Neural cell (in vitro differentiated cells): ENCODE data around the gene NXF1. TPM values are rescaled to one million over a fixed set of nuclear protein-coding genes. Genes with fewer than 3 reads are reported as not detected.

Experiments
- H2AFZ ChIP-seq: fragments of 200-600, 300-800 bp; sonication (generic), shearing (Covaris generic); 2 replicates; pipeline ENCODE4 v1.6.0; 2014; ENCODE audit warnings: low read depth, mild to moderate bottlenecking, antibody characterized with exemption, low read length, moderate library complexity
- H3F3A ChIP-seq: fragments of 200-600 bp; shearing (Covaris generic); 2 replicates; pipeline ENCODE4 v1.6.1; 2016; ENCODE audit warnings: mild to moderate bottlenecking, moderate library complexity, mixed read lengths, antibody characterized with exemption, low read length; ENCODE audit not compliant: insufficient read depth, poor library complexity, severe bottlenecking
- H3K27ac ChIP-seq: fragments of 200-600, 300-800 bp; sonication (generic), shearing (Covaris generic); 2 replicates; pipeline ENCODE4 v1.5.1; 2014; ENCODE audit warnings: mild to moderate bottlenecking, low read length, moderate library complexity
- H3K27me3 ChIP-seq: fragments of 300-800, 200-600 bp; sonication (generic), shearing (Covaris generic); 2 replicates; pipeline ENCODE4 v1.6.0; 2014; ENCODE audit warnings: mild to moderate bottlenecking, low read depth, low read length, moderate library complexity; ENCODE audit not compliant: insufficient read depth
- H3K36me3 ChIP-seq: fragments of 300-800, 200-600 bp; sonication (generic), shearing (Covaris generic); 2 replicates; pipeline ENCODE4 v1.5.1; 2014; ENCODE audit warnings: mild to moderate bottlenecking, antibody characterized with exemption, low read length, moderate library complexity; ENCODE audit not compliant: insufficient read depth
- H3K4me2 ChIP-seq: fragments of 300-800, 200-600 bp; sonication (generic), shearing (Covaris generic); 2 replicates; pipeline ENCODE4 v1.6.0; 2014; ENCODE audit warnings: mild to moderate bottlenecking, low read length
- H3K4me3 ChIP-seq: fragments of 300-800, 200-600 bp; sonication (generic), shearing (Covaris generic); 2 replicates; pipeline ENCODE4 v1.5.1; 2014; ENCODE audit warnings: mild to moderate bottlenecking, low read length, moderate library complexity
- H3K79me2 ChIP-seq: fragments of 200-600 bp; shearing (Covaris generic); replicated peaks from 2 replicates; pipeline ENCODE4 v1.6.0; 2014; ENCODE audit warnings: mild to moderate bottlenecking, low read length, moderate library complexity; ENCODE audit not compliant: insufficient read depth
- H3K9ac ChIP-seq: fragments of 300-800, 200-600 bp; sonication (generic), shearing (Covaris generic); 2 replicates; pipeline ENCODE4 v1.6.1; 2016; ENCODE audit warnings: mild to moderate bottlenecking, low read length, mixed read lengths
- H3K9me2 ChIP-seq: fragments of 200-600 bp; shearing (Covaris generic); 2 replicates; pipeline ENCODE4 v1.6.1; 2016; ENCODE audit warnings: mild to moderate bottlenecking, low read length, mixed read lengths; ENCODE audit not compliant: insufficient read depth
- H3K9me3 ChIP-seq: fragments of 200-600, 300-800 bp; sonication (generic), shearing (Covaris generic); 2 replicates; pipeline ENCODE4 v1.6.1; 2016; ENCODE audit warnings: mild to moderate bottlenecking, mixed run types, low read length, moderate library complexity, mixed read lengths
- H4K20me1 ChIP-seq: fragments of 200-600 bp; shearing (Covaris generic); 2 replicates; pipeline ENCODE4 v1.6.1; 2016; ENCODE audit warnings: mild to moderate bottlenecking, mixed run types; ENCODE audit not compliant: insufficient read depth
- CTCF ChIP-seq: fragments of 450-650 bp; IDR thresholded peaks from 2 replicates; pipeline ENCODE4 v1.5.1; 2014; ENCODE audit warnings: antibody characterized with exemption, mild to moderate bottlenecking, moderate library complexity; ENCODE audit not compliant: poor library complexity, severe bottlenecking
- EP300 ChIP-seq: fragments of 450-650 bp; conservative IDR thresholded peaks from 2 replicates; pipeline ENCODE4 v1.6.1; 2014; ENCODE audit warnings: antibody characterized with exemption, mild to moderate bottlenecking, moderate library complexity; ENCODE audit not compliant: poor library complexity, severe bottlenecking
- EZH2 ChIP-seq: fragments of 200-600, 300-800 bp; shearing (Covaris generic), sonication (generic); IDR thresholded peaks from 2 replicates; pipeline ENCODE4 v1.6.1; 2014; ENCODE audit warnings: antibody characterized with exemption, low read length, borderline replicate concordance, mild to moderate bottlenecking; ENCODE audit not compliant: insufficient read depth, poor library complexity, severe bottlenecking
- MXI1 ChIP-seq: fragments of 450-650 bp; conservative IDR thresholded peaks from 2 replicates; pipeline ENCODE4 v1.6.1; 2014; ENCODE audit warnings: antibody characterized with exemption, mild to moderate bottlenecking; ENCODE audit not compliant: poor library complexity, severe bottlenecking
- POLR2AphosphoS5 ChIP-seq: IDR thresholded peaks from 2 replicates; pipeline ENCODE4 v1.6.1; 2012
- RAD21 ChIP-seq: fragments of 450-650 bp; conservative IDR thresholded peaks from 2 replicates; pipeline ENCODE4 v1.6.1; 2014; ENCODE audit warnings: antibody characterized with exemption, mild to moderate bottlenecking, moderate library complexity
- REST ChIP-seq: IDR thresholded peaks from 2 replicates; pipeline ENCODE4 v1.6.1; 2012; ENCODE audit warnings: borderline replicate concordance
- SMC3 ChIP-seq: fragments of 450-650 bp; conservative IDR thresholded peaks from 2 replicates; pipeline ENCODE4 v1.6.1; 2014; ENCODE audit warnings: antibody characterized with exemption, mild to moderate bottlenecking, moderate library complexity; ENCODE audit not compliant: poor library complexity
- TAF1 ChIP-seq: IDR thresholded peaks from 2 replicates; pipeline ENCODE4 v1.6.1; 2012; ENCODE audit warnings: low read depth
- polyA plus RNA-seq: library from polyadenylated mRNA; depleted of rRNA; stranded (reverse); fragments of >200 nt; gene quantifications from 2 replicates; pipeline ENCODE4 v1.2.3, GENCODE V29; 2014

NXF1 gene
- polyA plus RNA-seq, 1 donor from 2014 or later, result 26.0 TPM

GRCh38 chr11:62778441-62778840 lies 26.8 kb downstream of the NXF1 start:
- Histone ChIP-seq H3K9ac (no peak overlapping the region), H4K20me1 (no peaks in the 10 kb centered on the region), H3K9me2 (no peaks in the 10 kb centered on the region), H3F3A (no peaks in the 10 kb centered on the region), H3K36me3 (no peaks in the 10 kb centered on the region), H2AFZ (no peak overlapping the region), H3K27me3 (no peaks in the 10 kb centered on the region), H3K27ac (no peak overlapping the region), H3K4me2 (no peak overlapping the region), H3K9me3 (no peaks in the 10 kb centered on the region), H3K79me2 (peaks cover 3% of the 10 kb centered on the region), H3K4me3 (no peak overlapping the region)
- TF ChIP-seq RAD21 (no peak), REST (no peak)

GRCh38 chr11:62777389-62777788 lies 27.9 kb downstream of the NXF1 start:
- Histone ChIP-seq H3K4me3 (no peak overlapping the region), H2AFZ (no peak overlapping the region), H3K79me2 (peaks cover 3% of the 10 kb centered on the region), H3K9me2 (no peaks in the 10 kb centered on the region), H3F3A (no peaks in the 10 kb centered on the region), H3K9ac (no peak overlapping the region), H3K9me3 (no peaks in the 10 kb centered on the region), H3K36me3 (no peaks in the 10 kb centered on the region), H3K4me2 (no peak overlapping the region), H4K20me1 (no peaks in the 10 kb centered on the region), H3K27ac (no peak overlapping the region), H3K27me3 (no peaks in the 10 kb centered on the region)
- no peak for TF ChIP-seq EP300
- TF ChIP-seq SMC3, result no peak
- no peak for TF ChIP-seq EZH2
- TF ChIP-seq TAF1, result no peak
- no peak for TF ChIP-seq RAD21
- TF ChIP-seq MXI1, result no peak
- no peak for TF ChIP-seq CTCF
- TF ChIP-seq POLR2AphosphoS5, result no peak
- TF ChIP-seq REST, result no peak
